GM10248 (cell line): ENCODE data around the gene ABHD2.
"Not testable (repeated sequence)": the region's sequence is repeated elsewhere in the genome, so short reads cannot be mapped to it uniquely, and the experiment has no call there.

Experiments used
- CTCF ChIA-PET: fragments of 300-600 bp; sonication (Branson Sonifier 250); formaldehyde crosslinking; extraction: SDS; loops from one replicate; lab custom pipeline; 2021; ENCODE audit warnings: antibody characterized with exemption; lab: Yijun Ruan, JAX
- POLR2A ChIA-PET: fragments of 350-650 bp; sonication (Branson Sonifier 250); formaldehyde crosslinking; extraction: SDS; loops from one replicate; lab custom pipeline; 2020; ENCODE audit warnings: antibody characterized with exemption; lab: Yijun Ruan, JAX
- DNase-seq: peaks from one replicate; pipeline ENCODE4 v3.0.0; 2012; ENCODE audit errors: extremely low spot score
- TF ChIP-seq, protein P1 (sequence below): IDR thresholded peaks from 2 replicates; pipeline ENCODE4 v1.5.1; 2012; ENCODE audit warnings: mild to moderate bottlenecking, low read depth; ENCODE audit errors: extremely low read depth, missing control alignments, control extremely low read depth

ABHD2 gene

GRCh38 chr15:89114990-89115389, 26.7 kb downstream of the ABHD2 start:
- DNase-seq = no peak
- TF ChIP-seq, protein P1, sequence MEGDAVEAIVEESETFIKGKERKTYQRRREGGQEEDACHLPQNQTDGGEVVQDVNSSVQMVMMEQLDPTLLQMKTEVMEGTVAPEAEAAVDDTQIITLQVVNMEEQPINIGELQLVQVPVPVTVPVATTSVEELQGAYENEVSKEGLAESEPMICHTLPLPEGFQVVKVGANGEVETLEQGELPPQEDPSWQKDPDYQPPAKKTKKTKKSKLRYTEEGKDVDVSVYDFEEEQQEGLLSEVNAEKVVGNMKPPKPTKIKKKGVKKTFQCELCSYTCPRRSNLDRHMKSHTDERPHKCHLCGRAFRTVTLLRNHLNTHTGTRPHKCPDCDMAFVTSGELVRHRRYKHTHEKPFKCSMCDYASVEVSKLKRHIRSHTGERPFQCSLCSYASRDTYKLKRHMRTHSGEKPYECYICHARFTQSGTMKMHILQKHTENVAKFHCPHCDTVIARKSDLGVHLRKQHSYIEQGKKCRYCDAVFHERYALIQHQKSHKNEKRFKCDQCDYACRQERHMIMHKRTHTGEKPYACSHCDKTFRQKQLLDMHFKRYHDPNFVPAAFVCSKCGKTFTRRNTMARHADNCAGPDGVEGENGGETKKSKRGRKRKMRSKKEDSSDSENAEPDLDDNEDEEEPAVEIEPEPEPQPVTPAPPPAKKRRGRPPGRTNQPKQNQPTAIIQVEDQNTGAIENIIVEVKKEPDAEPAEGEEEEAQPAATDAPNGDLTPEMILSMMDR = no peak
- ChIA-PET CTCF (interaction anchor here (0.9 to 12.0 kb wide), 8 partner anchors 10 to 162 kb away, joined by 3 to 123 read pairs (median 4); partner anchors contain the start of gene ABHD2), POLR2A (interaction anchor here (1.1 kb wide), 1 partner anchor 24 kb away, joined by 3 read pairs; no protein-coding TSS in a partner anchor)

DNA sequence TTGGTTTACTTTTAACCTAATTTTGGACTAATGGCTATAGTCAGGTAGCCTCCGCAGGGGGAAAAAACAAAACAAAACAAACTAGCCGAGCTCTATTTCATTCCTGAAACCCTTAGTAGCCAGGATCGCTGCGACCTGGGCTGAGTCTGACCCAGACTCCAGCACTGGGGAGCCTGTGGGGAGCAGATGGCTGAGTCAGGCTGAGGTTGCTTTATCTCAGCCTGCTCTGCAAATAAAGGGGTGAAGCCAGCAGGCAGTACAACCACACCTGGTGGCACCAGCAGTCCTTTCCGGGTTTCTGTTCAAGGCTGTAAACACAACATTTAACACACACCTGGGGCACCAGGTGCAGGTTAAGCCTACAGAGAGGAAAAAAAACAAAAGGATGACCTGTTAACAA, 27.3 kb downstream of the ABHD2 start:
- no peak for DNase-seq
- ChIA-PET CTCF (interaction anchor here (0.9 to 12.0 kb wide), 6 partner anchors 13 to 162 kb away, joined by 3 to 123 read pairs (median 6); no protein-coding TSS in a partner anchor), POLR2A (interaction anchor here (1.1 kb wide), 1 partner anchor 24 kb away, joined by 3 read pairs; no protein-coding TSS in a partner anchor)
- TF ChIP-seq, protein P1 = no peak

GRCh38 chr15:89116404-89116803, 28.1 kb downstream of the ABHD2 start:
- TF ChIP-seq, protein P1 = no peak
- CTCF ChIA-PET = interaction anchor here (12.0 kb wide), 1 partner anchor 12 kb away, joined by 123 read pairs; no protein-coding TSS in a partner anchor
- no peak for DNase-seq
- POLR2A ChIA-PET = no interaction called here

- TF ChIP-seq, protein P1 = no peak
- CTCF ChIA-PET = interaction anchor here (0.9 to 12.0 kb wide), 4 partner anchors 10 to 60 kb away, joined by 3 to 123 read pairs (median 3); no protein-coding TSS in a partner anchor
- POLR2A ChIA-PET = no interaction called here
- DNase-seq = no peak
These were observed 29.5 kb downstream of the ABHD2 start for GRCh38 chr15:89117790-89118189.

DNA sequence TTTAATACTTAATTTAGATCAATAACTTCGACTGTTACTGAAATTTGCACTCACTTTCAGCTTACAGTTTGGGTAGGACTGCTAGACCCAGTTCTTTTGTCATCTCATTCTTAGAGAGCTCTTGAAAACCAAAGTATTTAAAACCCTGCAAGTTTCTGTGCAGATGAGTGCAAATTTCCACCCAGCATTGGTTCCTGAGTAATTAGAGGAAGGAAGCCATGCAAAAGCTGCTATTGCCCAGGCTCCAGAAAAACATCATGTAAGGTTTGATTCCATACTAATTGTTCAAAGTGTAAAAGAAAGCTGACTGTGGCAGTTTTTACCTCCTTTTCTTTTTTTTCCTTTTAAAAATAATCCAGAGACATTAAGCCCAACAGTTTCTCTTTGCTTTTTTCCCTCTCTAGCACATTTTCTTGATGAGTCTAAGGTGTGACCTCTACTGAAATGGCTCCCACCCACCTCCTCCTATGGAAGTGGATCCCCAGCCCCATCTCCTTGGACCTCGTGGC, 30.3 kb downstream of the ABHD2 start:
- ChIA-PET CTCF (interaction anchor here (0.9 to 12.0 kb wide), 5 partner anchors 10 to 61 kb away, joined by 3 to 123 read pairs (median 5); no protein-coding TSS in a partner anchor), POLR2A (no interaction called here)
- DNase-seq = no peak
- TF ChIP-seq, protein P1 = no peak

GRCh38 chr15:89119489-89120478, 31.5 kb downstream of the ABHD2 start:
- no peak for DNase-seq
- POLR2A ChIA-PET = no interaction called here

DNA sequence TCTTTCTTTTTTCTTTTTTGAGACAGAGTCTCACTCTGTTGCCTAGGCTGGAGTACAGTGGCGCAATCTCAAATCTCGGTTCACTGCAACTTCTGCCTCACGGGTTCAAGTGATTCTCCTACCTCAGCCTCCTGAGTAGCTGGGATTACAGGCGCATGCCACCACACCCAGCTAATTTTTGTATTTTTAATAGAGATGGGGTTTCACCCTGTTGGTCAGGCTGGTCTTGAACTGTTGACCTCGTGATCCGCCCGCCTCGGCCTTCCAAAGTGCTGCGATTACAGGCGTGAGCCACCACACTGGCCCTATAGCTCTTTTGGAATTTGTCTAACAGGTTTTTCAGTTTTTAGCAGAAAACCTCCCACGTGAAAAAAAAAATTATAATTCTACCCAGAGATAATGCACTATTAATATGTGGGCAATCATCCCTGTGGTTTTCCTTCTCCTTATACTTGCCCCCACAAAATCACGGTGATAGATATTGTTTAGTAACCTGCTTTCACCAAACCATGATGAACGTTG, 32.3 kb downstream of the ABHD2 start:
- DNase-seq, POLR2A ChIA-PET: not testable (repeated sequence)
- CTCF ChIA-PET = interaction anchor here (1.1 to 12.0 kb wide), 6 partner anchors 8 to 86 kb away, joined by 3 to 123 read pairs (median 8); no protein-coding TSS in a partner anchor

More at GRCh38 chr15:89119489-89120478, 31.5 kb downstream of the ABHD2 start:
- TF ChIP-seq, protein P1 = no peak
- CTCF ChIA-PET = interaction anchor here (1.0 to 12.0 kb wide), 7 partner anchors 8 to 63 kb away, joined by 3 to 123 read pairs (median 7); no protein-coding TSS in a partner anchor
